ENCODE results near the gene RNF167.
"Not testable (repeated sequence)": the region's sequence is repeated elsewhere in the genome, so short reads cannot be mapped to it uniquely, and the experiment has no call there.

Gene RNF167

GRCh38 chr17:4908301-4908700 is 31.8 kb upstream of the RNF167 start:
- no peaks in the 10 kb centered on the region for H3K36me3 ChIP-seq (ENCODE audit: control insufficient read depth in 1 of 2, insufficient read depth in 2 of 2, low read length in 2 of 2)
- H3K27me3 ChIP-seq (ENCODE audit: low read depth, low read length), result no peaks in the 10 kb centered on the region
- H3K27ac ChIP-seq (ENCODE audit: low read length), result peak overlapping the region; percentile 39
- H3K4me3 ChIP-seq (ENCODE audit: low read depth in 1 of 2, low read length in 2 of 2), result no peak overlapping the region
- H3K4me1 ChIP-seq (ENCODE audit: control insufficient read depth in 1 of 2, insufficient read depth in 2 of 2, low read length in 2 of 2), result peaks cover 0 to 6% of the 10 kb centered on the region in 2 donors
- H3K9me3 ChIP-seq (ENCODE audit: control insufficient read depth in 1 of 2, low read length in 2 of 2), result no peaks in the 10 kb centered on the region

- Histone ChIP-seq H3K4me3 (ENCODE audit: low read depth in 1 of 2, low read length in 2 of 2) (no peak overlapping the region), H3K27ac (ENCODE audit: low read length) (peak overlapping the region; percentile 39), H3K9me3 (ENCODE audit: control insufficient read depth in 1 of 2, low read length in 2 of 2) (no peaks in the 10 kb centered on the region), H3K27me3 (ENCODE audit: low read depth, low read length) (no peaks in the 10 kb centered on the region), H3K36me3 (ENCODE audit: control insufficient read depth in 1 of 2, insufficient read depth in 2 of 2, low read length in 2 of 2) (no peaks in the 10 kb centered on the region), H3K4me1 (ENCODE audit: control insufficient read depth in 1 of 2, insufficient read depth in 2 of 2, low read length in 2 of 2) (peaks cover 0 to 6% of the 10 kb centered on the region in 2 donors)
Observed at GRCh38 chr17:4908711-4909496, 31.2 kb upstream of the RNF167 start.

GRCh38 chr17:4913994-4914393 is 26.1 kb upstream of the RNF167 start:
- Histone ChIP-seq H3K9me3 (ENCODE audit: control insufficient read depth in 1 of 2, low read length in 2 of 2) (no peaks in the 10 kb centered on the region), H3K4me3 (ENCODE audit: low read depth in 1 of 2, low read length in 2 of 2) (no peak overlapping the region), H3K27me3 (ENCODE audit: low read depth, low read length) (no peaks in the 10 kb centered on the region), H3K4me1 (ENCODE audit: control insufficient read depth in 1 of 2, insufficient read depth in 2 of 2, low read length in 2 of 2) (no peaks in the 10 kb centered on the region), H3K36me3 (ENCODE audit: control insufficient read depth in 1 of 2, insufficient read depth in 2 of 2, low read length in 2 of 2) (no peaks in the 10 kb centered on the region), H3K27ac (ENCODE audit: low read length) (no peak overlapping the region)

- not testable (repeated sequence) for H3K4me1 ChIP-seq (ENCODE audit: control insufficient read depth in 1 of 2, insufficient read depth in 2 of 2, low read length in 2 of 2); H3K36me3 ChIP-seq (ENCODE audit: control insufficient read depth in 1 of 2, insufficient read depth in 2 of 2, low read length in 2 of 2); H3K9me3 ChIP-seq (ENCODE audit: control insufficient read depth in 1 of 2, low read length in 2 of 2); H3K27ac ChIP-seq (ENCODE audit: low read length); H3K4me3 ChIP-seq (ENCODE audit: low read depth in 1 of 2, low read length in 2 of 2); H3K27me3 ChIP-seq (ENCODE audit: low read depth, low read length)
Observed at GRCh38 chr17:4914551-4914950, 25.5 kb upstream of the RNF167 start.

- H3K27me3 ChIP-seq (ENCODE audit: low read depth, low read length), result no peaks in the 10 kb centered on the region
- H3K4me3 ChIP-seq (ENCODE audit: low read depth in 1 of 2, low read length in 2 of 2), result no peak overlapping the region
- H3K4me1 ChIP-seq (ENCODE audit: control insufficient read depth in 1 of 2, insufficient read depth in 2 of 2, low read length in 2 of 2), result no peaks in the 10 kb centered on the region
- H3K36me3 ChIP-seq (ENCODE audit: control insufficient read depth in 1 of 2, insufficient read depth in 2 of 2, low read length in 2 of 2), result no peaks in the 10 kb centered on the region
- H3K9me3 ChIP-seq (ENCODE audit: control insufficient read depth in 1 of 2, low read length in 2 of 2), result no peaks in the 10 kb centered on the region
- no peak overlapping the region for H3K27ac ChIP-seq (ENCODE audit: low read length)
Observed at GRCh38 chr17:4919511-4920047, 20.5 kb upstream of the RNF167 start.

GRCh38 chr17:4920351-4921048 is 19.6 kb upstream of the RNF167 start:
- Histone ChIP-seq H3K4me3 (ENCODE audit: low read depth in 1 of 2, low read length in 2 of 2) (no peak overlapping the region), H3K4me1 (ENCODE audit: control insufficient read depth in 1 of 2, insufficient read depth in 2 of 2, low read length in 2 of 2) (no peaks in the 10 kb centered on the region), H3K9me3 (ENCODE audit: control insufficient read depth in 1 of 2, low read length in 2 of 2) (no peaks in the 10 kb centered on the region), H3K27ac (ENCODE audit: low read length) (no peak overlapping the region), H3K36me3 (ENCODE audit: control insufficient read depth in 1 of 2, insufficient read depth in 2 of 2, low read length in 2 of 2) (no peaks in the 10 kb centered on the region), H3K27me3 (ENCODE audit: low read depth, low read length) (no peaks in the 10 kb centered on the region)

GRCh38 chr17:4921320-4921719 is 18.7 kb upstream of the RNF167 start:
- no peaks in the 10 kb centered on the region for H3K9me3 ChIP-seq (ENCODE audit: control insufficient read depth in 1 of 2, low read length in 2 of 2)
- H3K36me3 ChIP-seq (ENCODE audit: control insufficient read depth in 1 of 2, insufficient read depth in 2 of 2, low read length in 2 of 2), result no peaks in the 10 kb centered on the region
- no peak overlapping the region for H3K4me3 ChIP-seq (ENCODE audit: low read depth in 1 of 2, low read length in 2 of 2)
- no peak overlapping the region for H3K27ac ChIP-seq (ENCODE audit: low read length)
- H3K4me1 ChIP-seq (ENCODE audit: control insufficient read depth in 1 of 2, insufficient read depth in 2 of 2, low read length in 2 of 2), result no peaks in the 10 kb centered on the region
- H3K27me3 ChIP-seq (ENCODE audit: low read depth, low read length), result no peaks in the 10 kb centered on the region

GRCh38 chr17:4926577-4927335 is 13.3 kb upstream of the RNF167 start:
- H3K4me1 ChIP-seq (ENCODE audit: control insufficient read depth in 1 of 2, insufficient read depth in 2 of 2, low read length in 2 of 2); H3K9me3 ChIP-seq (ENCODE audit: control insufficient read depth in 1 of 2, low read length in 2 of 2); H3K4me3 ChIP-seq (ENCODE audit: low read depth in 1 of 2, low read length in 2 of 2); H3K36me3 ChIP-seq (ENCODE audit: control insufficient read depth in 1 of 2, insufficient read depth in 2 of 2, low read length in 2 of 2); H3K27me3 ChIP-seq (ENCODE audit: low read depth, low read length); H3K27ac ChIP-seq (ENCODE audit: low read length): not testable (repeated sequence)

- Histone ChIP-seq H3K4me3 (ENCODE audit: low read depth in 1 of 2, low read length in 2 of 2) (no peak overlapping the region), H3K36me3 (ENCODE audit: control insufficient read depth in 1 of 2, insufficient read depth in 2 of 2, low read length in 2 of 2) (no peaks in the 10 kb centered on the region), H3K9me3 (ENCODE audit: control insufficient read depth in 1 of 2, low read length in 2 of 2) (no peaks in the 10 kb centered on the region), H3K27me3 (ENCODE audit: low read depth, low read length) (no peaks in the 10 kb centered on the region), H3K4me1 (ENCODE audit: control insufficient read depth in 1 of 2, insufficient read depth in 2 of 2, low read length in 2 of 2) (peaks cover 0 to under 1% of the 10 kb centered on the region in 2 donors), H3K27ac (ENCODE audit: low read length) (no peak overlapping the region)
Observed at GRCh38 chr17:4928881-4929280, 11.2 kb upstream of the RNF167 start.

- Histone ChIP-seq H3K4me3 (ENCODE audit: low read depth in 1 of 2, low read length in 2 of 2) (no peak within 1 kb of the TSS), H3K36me3 (ENCODE audit: control insufficient read depth in 1 of 2, insufficient read depth in 2 of 2, low read length in 2 of 2) (peaks cover 5 to 14% of the 10 kb centered on the region in 2 donors), H3K27ac (ENCODE audit: low read length) (no peak within 1 kb of the TSS), H3K9me3 (ENCODE audit: control insufficient read depth in 1 of 2, low read length in 2 of 2) (no peaks in the 10 kb centered on the region), H3K4me1 (ENCODE audit: control insufficient read depth in 1 of 2, insufficient read depth in 2 of 2, low read length in 2 of 2) (peaks cover 0 to 9% of the 10 kb centered on the region in 2 donors), H3K27me3 (ENCODE audit: low read depth, low read length) (no peaks in the 10 kb centered on the region)
Observed at GRCh38 chr17:4931963-4932362, 8.1 kb upstream of the RNF167 start, which contains the start of gene GP1BA. GP1BA (plus strand) TSS chr17:4932277; CDS start chr17:4932605, 328 bp downstream.

- H3K27ac ChIP-seq (ENCODE audit: low read length), result no peak overlapping the region
- H3K4me3 ChIP-seq (ENCODE audit: low read depth in 1 of 2, low read length in 2 of 2), result no peak overlapping the region
- H3K36me3 ChIP-seq (ENCODE audit: control insufficient read depth in 1 of 2, insufficient read depth in 2 of 2, low read length in 2 of 2), result peaks cover 11 to 22% of the 10 kb centered on the region in 2 donors
- H3K27me3 ChIP-seq (ENCODE audit: low read depth, low read length), result no peaks in the 10 kb centered on the region
- peaks cover 0 to 14% of the 10 kb centered on the region in 2 donors for H3K4me1 ChIP-seq (ENCODE audit: control insufficient read depth in 1 of 2, insufficient read depth in 2 of 2, low read length in 2 of 2)
- H3K9me3 ChIP-seq (ENCODE audit: control insufficient read depth in 1 of 2, low read length in 2 of 2), result no peaks in the 10 kb centered on the region
Observed at GRCh38 chr17:4932756-4933155, 7.3 kb upstream of the RNF167 start.
